Activated effector memory CD4-positive, alpha-beta T cell treated with anti-CD3 and anti-CD28 coated beads, Interleukin-2, amount 50 U/mL, for 16 hours (primary cell): ENCODE data around the gene TRIM73.
"Not testable (repeated sequence)": the region's sequence is repeated elsewhere in the genome, so short reads cannot be mapped to it uniquely, and the experiment has no call there.

Source experiments
- DNase-seq: peaks from one replicate; pipeline ENCODE4 v3.0.0-alpha.2; 2020

TRIM73 gene

DNA sequence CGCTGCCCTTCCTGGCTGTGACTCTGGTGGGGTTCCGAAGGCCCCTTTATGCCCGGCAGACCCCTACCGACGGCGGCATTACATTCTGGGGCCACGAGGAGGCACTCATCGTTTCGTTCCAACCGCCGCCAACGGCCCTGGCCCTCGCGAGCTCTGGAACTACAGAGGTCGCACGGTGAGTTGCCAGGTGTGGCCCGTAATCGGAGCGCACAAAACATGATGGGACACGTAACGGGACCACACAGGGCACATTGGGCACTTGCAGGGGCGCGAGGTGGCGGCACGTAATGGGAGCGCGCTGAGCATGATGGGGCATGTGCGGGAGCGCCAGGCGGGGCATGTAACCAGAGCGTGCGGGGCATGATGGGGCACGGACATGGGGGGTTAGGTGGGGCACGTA is at the start of gene TRIM73:
TSS of gene TRIM73 (plus strand) at position 301 of the 400 bp plus-strand sequence. CDS start 3,305 bp downstream, outside the sequence.
- DNase-seq: peak; percentile 5

- DNase-seq: peak; percentile 75
These were observed 36.5 kb upstream of the TRIM73 start for GRCh38 chr7:75358671-75359541.

- not testable (repeated sequence) for DNase-seq
These were observed 35.9 kb upstream of the TRIM73 start for GRCh38 chr7:75359542-75359848.

- not testable (repeated sequence) for DNase-seq
These were observed 31.4 kb upstream of the TRIM73 start for GRCh38 chr7:75364079-75364478.

- not testable (repeated sequence) for DNase-seq
These were observed 28.8 kb upstream of the TRIM73 start for GRCh38 chr7:75366643-75367042.

DNA sequence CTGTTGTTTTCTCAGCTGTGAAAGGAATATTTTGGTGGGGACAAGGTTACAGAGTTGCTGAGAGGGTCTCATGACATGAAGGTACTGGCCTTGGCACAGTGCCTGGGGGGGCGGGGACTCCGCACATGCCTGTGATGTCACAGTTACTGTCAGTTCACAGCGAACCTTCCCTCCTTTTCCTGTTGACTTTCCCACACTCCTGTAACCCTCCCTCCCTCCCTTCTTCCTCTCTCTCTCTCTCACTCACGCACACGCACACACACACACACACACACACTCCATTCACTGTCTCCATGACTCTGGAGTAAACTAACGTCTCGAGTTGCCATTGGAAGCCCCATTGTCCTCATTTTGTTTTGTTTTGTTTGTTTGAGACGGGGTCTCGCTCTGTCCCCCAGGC is 28.1 kb upstream of the TRIM73 start:
- not testable (repeated sequence) for DNase-seq

DNA sequence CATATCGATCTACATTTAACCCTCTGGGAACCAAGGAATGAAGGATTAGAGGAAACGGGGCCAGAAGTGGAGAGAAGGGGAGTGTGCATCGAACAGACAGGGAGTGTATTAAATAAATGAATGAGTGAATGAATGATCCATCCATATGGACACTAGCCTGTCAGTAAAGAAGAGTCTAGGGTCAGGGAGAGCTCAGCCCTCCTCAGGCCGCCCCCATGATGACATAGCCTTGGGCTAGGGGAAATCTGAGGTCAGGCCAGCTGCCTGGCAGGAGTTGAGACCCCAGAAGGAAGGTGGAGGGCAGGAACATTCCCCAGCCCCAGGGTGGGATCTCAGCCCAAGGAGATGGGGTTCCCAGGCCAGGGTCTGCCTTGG is 21.3 kb upstream of the TRIM73 start:
- not testable (repeated sequence) for DNase-seq

GRCh38 chr7:75374519-75375317 is 20.7 kb upstream of the TRIM73 start:
- not testable (repeated sequence) for DNase-seq

DNA sequence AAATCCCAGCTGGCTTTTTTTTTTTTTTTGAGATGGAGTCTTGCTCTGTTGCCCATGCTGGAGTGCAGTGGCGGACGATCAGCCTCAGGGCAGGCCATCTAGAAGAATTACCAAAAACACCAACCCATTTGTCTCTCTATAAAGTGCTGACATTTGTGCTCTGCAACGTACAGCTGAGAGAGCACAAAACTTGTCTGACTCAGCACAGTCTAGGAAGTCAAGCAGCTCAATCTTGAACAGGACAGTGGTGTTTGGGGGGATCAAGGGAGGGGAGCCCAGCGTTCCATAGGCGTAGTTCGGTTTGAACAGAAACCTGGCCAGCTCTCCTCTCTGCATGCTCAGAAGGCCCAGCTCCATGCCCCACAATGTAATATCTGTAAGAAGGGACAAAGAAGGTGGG is 2.2 kb upstream of the TRIM73 start:
- not testable (repeated sequence) for DNase-seq

- not testable (repeated sequence) for DNase-seq
These were observed 2.4 kb downstream of the TRIM73 start for GRCh38 chr7:75397865-75398264.

DNA sequence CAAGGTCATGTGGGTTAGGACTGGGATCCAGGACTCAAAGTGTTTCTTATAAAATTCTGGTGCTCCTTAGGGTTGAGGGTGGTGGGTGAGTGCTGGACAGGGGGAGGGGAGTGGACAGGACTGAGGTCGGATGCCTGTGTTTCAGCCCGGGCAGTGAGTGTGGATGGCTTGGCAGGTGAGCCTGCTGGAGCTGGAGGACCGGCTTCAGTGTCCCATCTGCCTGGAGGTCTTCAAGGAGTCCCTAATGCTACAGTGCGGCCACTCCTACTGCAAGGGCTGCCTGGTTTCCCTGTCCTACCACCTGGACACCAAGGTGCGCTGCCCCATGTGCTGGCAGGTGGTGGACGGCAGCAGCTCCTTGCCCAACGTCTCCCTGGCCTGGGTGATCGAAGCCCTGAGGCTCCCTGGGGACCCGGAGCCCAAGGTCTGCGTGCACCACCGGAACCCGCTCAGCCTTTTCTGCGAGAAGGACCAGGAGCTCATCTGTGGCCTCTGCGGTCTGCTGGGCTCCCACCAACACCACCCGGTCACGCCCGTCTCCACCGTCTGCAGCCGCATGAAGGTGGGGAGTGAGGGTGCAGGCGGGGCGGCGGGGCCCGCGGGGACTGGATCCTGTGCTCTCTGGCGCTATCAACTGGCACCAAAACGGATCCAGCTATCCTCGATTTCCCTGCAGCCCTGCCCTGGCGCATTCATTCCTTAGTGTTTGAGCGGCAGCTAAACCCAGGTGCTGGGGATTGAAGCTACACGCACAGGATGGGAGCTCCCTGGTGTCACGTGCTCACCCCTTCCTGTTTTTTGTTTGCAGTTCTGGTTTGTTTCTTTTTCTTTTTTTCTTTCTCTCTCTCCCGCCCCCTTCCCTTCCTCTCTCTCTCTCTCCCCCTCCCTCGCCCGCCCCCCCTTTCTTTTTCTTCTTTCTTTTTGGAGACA is 3.6 kb downstream of the TRIM73 start:
- not testable (repeated sequence) for DNase-seq

GRCh38 chr7:75400575-75400974 is 5.1 kb downstream of the TRIM73 start:
- DNase-seq: not testable (repeated sequence)

DNA sequence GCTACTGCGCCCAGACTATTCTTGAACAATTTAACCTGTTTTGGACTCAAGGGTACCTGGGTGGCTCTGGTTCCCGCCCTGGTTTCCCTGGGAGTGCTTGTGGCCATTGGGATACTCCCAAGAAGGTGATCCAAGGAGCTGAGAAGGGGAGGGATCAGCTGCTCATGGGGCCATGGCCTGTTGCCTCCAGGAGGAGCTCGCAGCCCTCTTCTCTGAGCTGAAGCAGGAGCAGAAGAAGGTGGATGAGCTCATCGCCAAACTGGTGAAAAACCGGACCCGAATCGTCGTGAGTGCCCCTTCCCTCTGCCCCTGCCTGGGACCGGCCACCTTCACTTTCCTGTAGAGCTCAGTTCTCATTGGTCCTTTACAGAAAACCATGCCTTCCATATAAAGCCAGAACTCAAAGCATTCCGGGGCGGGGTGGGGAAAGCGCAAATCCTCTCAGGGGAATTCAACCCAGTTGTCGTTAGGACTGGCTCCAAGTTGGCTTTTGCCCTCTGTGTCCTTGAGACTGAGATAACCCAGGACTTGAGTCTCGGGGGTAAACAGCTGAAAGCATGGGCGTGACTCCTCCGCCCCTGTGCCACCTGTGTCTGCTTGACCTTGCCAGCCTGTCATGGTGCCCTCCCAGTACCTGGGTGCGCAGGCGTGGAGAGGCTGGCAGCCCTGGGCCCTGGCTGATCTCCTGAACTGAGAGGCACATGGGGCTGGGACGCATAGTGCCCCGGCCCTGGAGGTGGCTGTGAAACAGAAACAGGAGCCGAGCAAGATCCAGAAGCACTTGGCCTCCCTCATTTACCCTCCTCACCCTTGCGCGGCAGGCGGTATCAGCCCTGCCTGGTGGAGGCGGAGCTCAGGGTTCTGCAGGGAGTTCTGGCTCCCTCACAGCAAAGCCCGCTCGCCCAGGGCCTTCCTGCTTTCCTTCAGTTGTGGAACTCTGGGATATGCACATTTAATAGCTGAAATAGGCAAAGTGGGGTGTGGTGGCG is 8.3 kb downstream of the TRIM73 start:
- not testable (repeated sequence) for DNase-seq

DNA sequence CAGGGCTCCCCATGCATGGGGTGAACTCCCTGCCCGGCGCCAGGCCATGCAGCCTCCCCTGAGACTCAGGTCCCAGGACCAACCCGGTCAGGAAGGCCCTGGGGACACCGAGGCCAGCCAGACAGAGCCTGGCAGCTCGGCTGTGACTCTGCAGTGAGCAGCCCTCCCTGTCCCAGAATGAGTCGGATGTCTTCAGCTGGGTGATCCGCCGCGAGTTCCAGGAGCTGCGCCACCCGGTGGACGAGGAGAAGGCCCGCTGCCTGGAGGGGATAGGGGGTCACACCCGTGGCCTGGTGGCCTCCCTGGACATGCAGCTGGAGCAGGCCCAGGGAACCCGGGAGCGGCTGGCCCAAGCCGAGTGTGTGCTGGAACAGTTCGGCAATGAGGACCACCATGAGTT is 9.2 kb downstream of the TRIM73 start:
- not testable (repeated sequence) for DNase-seq

GRCh38 chr7:75409880-75410822 is 14.7 kb downstream of the TRIM73 start:
- not testable (repeated sequence) for DNase-seq

DNA sequence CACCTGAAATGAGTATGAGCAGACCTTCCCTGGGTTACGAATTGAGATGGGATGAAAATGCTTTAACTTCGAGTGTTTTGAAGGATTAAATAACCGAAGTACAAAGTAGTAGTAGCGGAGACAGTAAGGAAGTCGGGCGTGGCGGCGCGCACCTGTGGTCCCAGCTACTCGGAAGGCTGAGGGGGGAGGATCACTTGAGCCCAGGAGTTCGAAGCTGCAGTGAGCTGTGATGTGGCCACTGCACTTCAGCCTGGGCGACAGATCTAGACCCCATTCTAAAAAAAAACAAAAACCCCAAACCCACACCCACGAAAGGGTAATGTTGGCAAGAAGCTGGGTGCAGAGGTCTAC is 15.4 kb downstream of the TRIM73 start:
- DNase-seq: not testable (repeated sequence)

DNA sequence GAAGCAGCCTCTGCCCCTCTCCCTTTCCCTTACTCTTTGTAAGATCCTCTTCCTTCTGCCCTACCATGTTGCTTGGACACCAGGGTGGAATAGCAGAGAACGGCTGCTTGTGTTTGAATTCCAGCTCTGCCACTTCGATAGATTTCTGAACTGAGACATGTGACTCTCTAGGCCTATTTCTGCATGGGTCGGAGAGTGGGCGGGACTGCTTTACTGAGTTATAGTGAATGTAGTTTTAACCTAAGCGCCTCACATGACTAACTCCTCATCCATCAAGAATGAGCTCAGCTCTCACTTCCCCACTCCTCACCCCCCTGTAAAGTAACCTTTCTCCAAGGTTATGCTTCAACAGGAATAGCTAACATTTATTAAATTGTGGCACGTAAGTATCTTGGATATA is 18.8 kb downstream of the TRIM73 start:
- not testable (repeated sequence) for DNase-seq

- DNase-seq: not testable (repeated sequence)
These were observed 19.4 kb downstream of the TRIM73 start for GRCh38 chr7:75414708-75415427.

DNA sequence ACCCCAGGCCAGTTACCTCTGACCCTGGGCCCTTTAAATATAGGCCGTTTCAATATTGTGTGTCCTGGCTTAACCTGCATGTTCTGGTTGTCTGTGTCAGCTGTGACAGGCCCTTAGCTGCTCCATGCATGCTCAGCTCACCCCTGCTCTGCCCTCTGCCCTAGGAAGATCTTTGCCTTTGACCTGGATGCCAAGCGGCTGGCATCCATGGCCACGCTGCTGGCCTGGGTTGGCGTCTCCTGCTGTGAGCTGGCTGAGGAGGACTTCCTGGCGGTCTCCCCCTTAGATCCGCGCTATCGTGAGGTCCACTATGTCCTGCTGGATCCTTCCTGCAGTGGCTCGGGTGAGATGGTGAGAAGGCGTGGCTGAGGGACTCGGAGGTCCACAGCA is 20.0 kb downstream of the TRIM73 start:
- not testable (repeated sequence) for DNase-seq
